Measurements from ENCODE around the gene JCHAIN. TPM values are rescaled to one million over a fixed set of nuclear protein-coding genes. Genes with fewer than 3 reads are reported as not detected.

The JCHAIN gene
- total and polyA plus RNA-seq, 2 of the 8 experiments (the other 6 are each of a cell fraction or from before 2014, with no cell fraction given) = not detected

GRCh38 chr4:70619288-70619687, 47.0 kb downstream of the JCHAIN start (continued):
- TF ChIP-seq CHD7 (IDR thresholded peaks at IDR 0.05; ENCODE audit: insufficient replicate concordance, low read length) = no peak
- TF ChIP-seq CREB1 (IDR thresholded peaks at IDR 0.05) = no peak
- no peak for TF ChIP-seq SIRT6 (IDR thresholded peaks at IDR 0.05; ENCODE audit: low read length)
- no peak for TF ChIP-seq GTF2F1 (IDR thresholded peaks at IDR 0.05; ENCODE audit: borderline replicate concordance, low read depth, low read length)
- no peak for TF ChIP-seq EZH2 (IDR thresholded peaks at IDR 0.05; ENCODE audit: low read depth, low read length, severe bottlenecking)
- TF ChIP-seq CEBPB (IDR thresholded peaks at IDR 0.05; ENCODE audit: low read depth, low read length) = no peak
- TF ChIP-seq JUND (IDR thresholded peaks at IDR 0.05; ENCODE audit: low read length) = no peak
- no peak for TF ChIP-seq SP4 (IDR thresholded peaks at IDR 0.05; ENCODE audit: low read length)
- no peak for TF ChIP-seq YY1 (IDR thresholded peaks at IDR 0.05; ENCODE audit: low read depth, low read length)
- TF ChIP-seq GABPA (IDR thresholded peaks at IDR 0.05; ENCODE audit: borderline replicate concordance, insufficient read depth, low read length) = no peak
- no peak for TF ChIP-seq KDM5A (IDR thresholded peaks at IDR 0.05; ENCODE audit: low read length)

Measured in H1 (cell line).